GM12865 (cell line): ENCODE data around the gene NTRK3.

Source experiments
- DNase-seq: peaks from one replicate; pipeline ENCODE4 v3.0.0; 2010; ENCODE audit warnings: low read depth
- H3K4me3 ChIP-seq: 2 replicates; pipeline ENCODE4 v1.5.1; 2011; ENCODE audit warnings: mild to moderate bottlenecking, low read depth, low read length, control low read depth
- TF ChIP-seq, protein P1 (sequence below): IDR thresholded peaks from 2 replicates; pipeline ENCODE4 v1.5.1; 2011; ENCODE audit warnings: low read length, control low read depth, low read depth, inconsistent platforms; ENCODE audit not compliant: insufficient read depth; ENCODE audit errors: missing control alignments

NTRK3 gene

GRCh38 chr15:88288661-88289060 lies 32.1 kb upstream of the NTRK3 start:
- no peak overlapping the region for H3K4me3 ChIP-seq
- TF ChIP-seq, protein P1, sequence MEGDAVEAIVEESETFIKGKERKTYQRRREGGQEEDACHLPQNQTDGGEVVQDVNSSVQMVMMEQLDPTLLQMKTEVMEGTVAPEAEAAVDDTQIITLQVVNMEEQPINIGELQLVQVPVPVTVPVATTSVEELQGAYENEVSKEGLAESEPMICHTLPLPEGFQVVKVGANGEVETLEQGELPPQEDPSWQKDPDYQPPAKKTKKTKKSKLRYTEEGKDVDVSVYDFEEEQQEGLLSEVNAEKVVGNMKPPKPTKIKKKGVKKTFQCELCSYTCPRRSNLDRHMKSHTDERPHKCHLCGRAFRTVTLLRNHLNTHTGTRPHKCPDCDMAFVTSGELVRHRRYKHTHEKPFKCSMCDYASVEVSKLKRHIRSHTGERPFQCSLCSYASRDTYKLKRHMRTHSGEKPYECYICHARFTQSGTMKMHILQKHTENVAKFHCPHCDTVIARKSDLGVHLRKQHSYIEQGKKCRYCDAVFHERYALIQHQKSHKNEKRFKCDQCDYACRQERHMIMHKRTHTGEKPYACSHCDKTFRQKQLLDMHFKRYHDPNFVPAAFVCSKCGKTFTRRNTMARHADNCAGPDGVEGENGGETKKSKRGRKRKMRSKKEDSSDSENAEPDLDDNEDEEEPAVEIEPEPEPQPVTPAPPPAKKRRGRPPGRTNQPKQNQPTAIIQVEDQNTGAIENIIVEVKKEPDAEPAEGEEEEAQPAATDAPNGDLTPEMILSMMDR: no peak
- no peak for DNase-seq

- TF ChIP-seq, protein P1: no peak
- no peak overlapping the region for H3K4me3 ChIP-seq
- DNase-seq: no peak
These were observed 31.7 kb upstream of the NTRK3 start for GRCh38 chr15:88288206-88288605.

DNA sequence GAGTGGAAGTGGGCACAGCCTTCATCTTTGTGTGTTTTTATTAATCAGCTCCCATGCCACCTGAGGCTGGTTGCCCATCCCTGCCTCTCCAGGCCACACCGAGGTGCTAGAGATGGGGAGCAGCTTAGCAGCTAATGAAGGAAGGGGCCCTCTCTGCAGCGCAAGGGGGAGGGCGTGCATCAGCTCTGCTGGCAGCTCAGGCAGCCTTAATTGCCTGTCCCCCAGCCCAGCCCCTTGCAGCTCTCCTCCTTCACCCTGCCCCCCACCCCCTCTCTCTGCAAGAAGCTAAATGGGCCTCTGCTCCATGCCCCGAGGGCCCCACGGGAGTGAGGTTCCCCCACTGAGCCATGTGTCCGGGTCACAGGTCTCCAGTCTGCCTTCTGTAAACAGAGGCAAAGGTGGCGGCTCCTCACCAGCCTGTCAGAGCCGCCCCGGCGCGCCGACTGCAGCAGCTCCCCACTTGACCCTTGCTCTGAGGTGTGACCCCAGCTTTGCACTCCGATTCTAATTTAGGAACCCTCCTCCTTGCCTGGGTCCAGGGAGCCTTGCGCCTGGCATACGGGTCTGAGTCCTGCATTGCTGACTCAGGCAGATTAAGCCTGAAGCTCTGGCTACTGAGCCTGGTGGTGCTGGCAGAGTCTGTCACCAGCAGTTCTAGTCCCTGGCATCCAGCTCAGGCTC lies 27.9 kb upstream of the NTRK3 start:
- no peak overlapping the region for H3K4me3 ChIP-seq
- DNase-seq: no peak
- TF ChIP-seq, protein P1: no peak

DNA sequence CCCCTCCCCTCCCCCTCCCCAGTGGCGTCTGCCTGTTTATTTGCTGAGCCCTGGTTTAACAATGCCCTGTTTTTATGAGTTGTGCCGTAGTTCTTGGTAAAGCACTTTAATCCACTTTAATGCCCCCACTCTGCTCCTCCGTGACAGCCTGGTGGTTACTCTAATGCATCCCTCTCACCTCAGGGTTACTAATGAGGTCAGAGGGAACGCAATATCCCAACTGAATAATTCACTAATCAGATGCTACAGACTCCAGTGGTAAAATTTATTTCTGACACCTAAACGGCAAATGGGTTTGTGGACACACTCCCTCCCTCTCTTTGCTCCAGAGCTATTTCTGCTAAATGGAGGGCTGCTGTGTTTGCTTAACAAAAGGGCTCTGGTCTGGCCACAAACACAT lies 26.1 kb upstream of the NTRK3 start:
- no peak for DNase-seq
- TF ChIP-seq, protein P1: no peak
- no peak overlapping the region for H3K4me3 ChIP-seq

DNA sequence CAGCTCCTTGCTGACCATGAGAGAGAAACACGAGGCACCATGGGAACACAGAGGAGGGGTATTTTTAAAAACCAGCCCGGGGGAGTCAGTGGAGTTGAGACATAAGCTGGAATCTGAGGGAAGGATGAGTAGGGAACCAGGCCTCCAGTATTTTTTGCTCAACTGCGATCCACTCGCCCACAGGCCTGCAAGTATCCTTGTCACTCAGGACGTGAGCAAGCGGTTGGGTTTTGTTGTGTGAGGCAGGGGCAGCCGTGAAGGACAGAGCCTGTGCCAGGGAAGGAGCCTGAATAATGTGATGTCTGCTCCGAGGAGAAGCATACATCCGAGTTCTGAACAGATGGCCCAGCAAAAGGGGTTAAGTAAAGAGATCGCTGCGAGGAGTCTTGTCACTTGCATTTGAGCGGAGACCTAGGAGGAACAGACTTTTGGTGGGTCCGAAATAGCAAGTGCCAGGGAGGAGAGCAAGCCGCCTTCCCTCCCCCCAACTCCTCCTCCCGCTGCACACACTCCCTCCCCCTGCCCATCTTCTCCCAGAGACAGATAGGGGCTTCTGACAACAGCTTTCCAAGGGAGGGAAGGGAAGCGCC lies 20.4 kb upstream of the NTRK3 start:
- no peak overlapping the region for H3K4me3 ChIP-seq
- TF ChIP-seq, protein P1: no peak
- no peak for DNase-seq

DNA sequence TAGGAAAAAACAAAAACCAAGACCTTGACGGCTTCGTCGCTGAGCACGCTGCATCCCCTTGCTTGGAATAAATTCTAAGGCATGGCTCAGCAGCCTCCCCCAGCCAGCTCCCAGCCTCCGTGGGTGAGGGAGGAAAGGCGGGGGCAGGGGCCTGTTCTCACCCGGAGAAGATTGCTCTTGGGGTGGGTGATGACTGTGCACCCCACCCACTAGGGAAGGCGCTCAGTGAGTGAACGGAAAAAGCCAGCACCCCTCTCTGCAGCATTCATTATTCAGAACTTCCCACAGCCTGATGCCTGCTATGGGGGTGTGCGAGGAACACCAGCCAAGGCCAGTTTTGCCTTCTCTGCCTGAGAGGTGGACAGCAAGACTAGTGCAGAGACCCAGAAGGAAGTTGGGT lies 19.3 kb upstream of the NTRK3 start:
- H3K4me3 ChIP-seq: no peak overlapping the region
- TF ChIP-seq, protein P1: no peak
- DNase-seq: no peak
